ENCODE results near the gene HEXA.

- TF ChIP-seq POLR2AphosphoS5 (IDR thresholded peaks at IDR 0.05; ENCODE audit: low read depth, low read length) (no peak), TAF1 (IDR thresholded peaks at IDR 0.05; ENCODE audit: low read depth, low read length) (no peak), POLR2A (IDR thresholded peaks at IDR 0.05; ENCODE audit: low read depth, low read length) (no peak), PAX5 (IDR thresholded peaks at IDR 0.05; ENCODE audit: insufficient read depth, low read length, severe bottlenecking) (no peak), SPI1 (IDR thresholded peaks at IDR 0.05; ENCODE audit: low read depth, low read length) (no peak), POU2F2 (IDR thresholded peaks at IDR 0.05; ENCODE audit: low read depth, low read length) (no peak)
These were observed 68.8 kb downstream of the HEXA start for GRCh38 chr15:72307026-72307425.

Measured in GM12891 (cell line).